GM18858 (cell line): ENCODE results near the gene SMARCD1.

Experiments
- ATAC-seq: cut with Tn5 transposase; IDR thresholded peaks from one replicate; pipeline ENCODE4 v1.9.1; 2021; ENCODE audit not compliant: unreplicated experiment

SMARCD1 gene

DNA sequence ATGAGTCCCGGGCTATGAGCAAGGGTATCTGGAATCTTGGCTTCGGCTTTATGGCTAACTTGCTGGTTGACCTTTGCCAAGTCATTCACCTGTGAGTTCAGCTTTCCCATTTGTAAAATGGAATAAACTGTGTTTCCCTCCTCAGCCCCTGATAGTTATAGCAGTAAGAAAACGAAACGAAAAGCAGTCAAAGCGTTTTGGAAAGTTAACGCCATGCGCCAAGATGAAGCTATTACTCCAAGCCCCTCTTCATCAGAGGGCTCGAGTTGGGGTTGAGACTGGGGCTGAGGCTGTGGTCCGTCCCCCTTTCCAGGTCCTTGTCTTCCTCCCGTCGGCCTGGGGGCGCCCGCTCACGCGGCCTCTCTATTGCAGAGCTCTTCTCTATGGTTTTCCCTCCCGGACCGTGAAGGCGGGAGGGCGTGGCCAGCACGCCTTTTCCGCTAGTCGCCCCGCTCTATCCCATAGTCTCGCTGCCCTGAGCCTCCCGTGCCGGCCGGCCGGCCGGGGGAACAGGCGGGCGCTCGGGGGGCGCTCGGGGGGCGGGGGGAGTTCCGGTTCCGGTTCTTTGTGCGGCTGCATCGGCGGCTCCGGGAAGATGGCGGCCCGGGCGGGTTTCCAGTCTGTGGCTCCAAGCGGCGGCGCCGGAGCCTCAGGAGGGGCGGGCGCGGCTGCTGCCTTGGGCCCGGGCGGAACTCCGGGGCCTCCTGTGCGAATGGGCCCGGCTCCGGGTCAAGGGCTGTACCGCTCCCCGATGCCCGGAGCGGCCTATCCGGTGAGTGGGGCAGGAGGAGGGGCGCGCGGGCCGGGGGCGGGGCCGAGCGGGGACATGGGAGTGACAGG, at the start of gene SMARCD1:
Gene SMARCD1 (plus strand): TSS at position 568 of the 840 bp plus-strand sequence. CDS start 28 bp downstream, at position 596.
- peak; percentile 64 for ATAC-seq

DNA sequence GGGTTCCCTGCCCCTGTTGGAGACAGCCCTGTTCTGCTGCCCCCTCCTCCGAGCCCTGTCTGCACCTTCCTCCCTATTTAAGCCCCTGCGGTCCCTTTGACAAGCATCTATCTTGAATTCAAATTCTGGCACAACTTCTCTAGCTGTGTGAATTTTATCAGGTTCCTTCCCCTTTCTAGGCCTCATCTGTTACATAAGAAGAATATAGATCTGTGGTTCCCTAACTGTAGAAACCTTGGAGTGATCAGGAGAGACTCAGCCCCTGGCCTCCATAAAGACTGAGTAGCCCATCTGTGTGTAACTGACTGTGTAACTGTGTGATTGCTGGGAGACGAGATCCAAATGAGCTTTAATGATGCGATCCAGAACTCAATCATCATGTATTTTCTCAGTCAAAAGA, 46.8 kb upstream of the SMARCD1 start:
- no peak for ATAC-seq

DNA sequence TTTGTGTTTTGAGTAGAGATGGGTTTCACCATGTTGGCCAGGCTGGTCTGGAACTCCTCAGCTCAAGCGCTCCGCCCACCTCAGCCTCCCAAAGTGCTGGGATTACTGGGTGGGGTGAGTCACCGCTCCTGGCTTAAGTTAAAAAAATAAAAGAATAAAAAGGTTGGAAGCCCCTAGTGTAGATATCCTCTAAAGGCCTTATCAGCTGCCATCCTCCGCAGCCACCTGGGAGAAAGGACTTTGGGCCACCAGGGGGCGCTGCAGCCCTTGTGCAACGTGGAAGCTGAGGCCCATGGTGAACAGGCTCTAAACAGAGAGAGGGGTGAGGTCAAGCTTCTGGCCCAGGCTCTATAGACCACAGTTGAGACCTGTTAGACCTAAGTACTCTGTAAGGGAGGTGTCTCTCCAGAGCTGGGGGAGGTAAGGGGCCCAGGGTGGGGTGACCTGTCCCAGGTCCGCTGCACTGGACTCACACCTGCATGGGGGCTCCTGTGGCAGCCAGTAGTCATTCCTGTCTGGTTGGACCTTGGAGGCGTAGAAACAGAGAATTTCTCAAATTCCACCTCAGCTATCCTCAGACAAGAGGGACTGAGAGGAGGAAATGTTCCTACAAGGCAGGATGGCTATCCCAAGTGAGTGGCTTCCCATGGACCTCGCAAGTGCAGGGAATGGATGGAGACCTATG, 45.8 kb upstream of the SMARCD1 start:
- no peak for ATAC-seq

DNA sequence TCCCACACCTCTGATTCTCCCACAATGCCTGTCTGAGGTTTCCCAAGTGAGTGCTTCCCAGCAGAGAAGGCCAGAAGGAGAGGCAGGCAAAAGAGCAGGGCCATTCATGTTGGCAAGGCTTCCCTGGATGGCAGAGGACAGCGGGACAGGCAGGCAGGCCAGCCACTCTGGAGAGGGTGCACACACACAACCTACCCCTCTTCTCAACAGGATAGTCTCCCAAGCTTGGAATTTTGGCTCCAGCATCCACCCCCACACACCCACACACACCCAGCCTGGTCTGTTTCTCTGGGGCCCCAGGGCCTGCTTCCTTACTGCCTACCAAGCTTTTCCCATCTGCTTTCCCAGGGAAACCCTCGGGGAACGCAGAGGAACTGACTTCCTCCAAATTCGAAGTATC, 44.5 kb upstream of the SMARCD1 start:
- no peak for ATAC-seq

DNA sequence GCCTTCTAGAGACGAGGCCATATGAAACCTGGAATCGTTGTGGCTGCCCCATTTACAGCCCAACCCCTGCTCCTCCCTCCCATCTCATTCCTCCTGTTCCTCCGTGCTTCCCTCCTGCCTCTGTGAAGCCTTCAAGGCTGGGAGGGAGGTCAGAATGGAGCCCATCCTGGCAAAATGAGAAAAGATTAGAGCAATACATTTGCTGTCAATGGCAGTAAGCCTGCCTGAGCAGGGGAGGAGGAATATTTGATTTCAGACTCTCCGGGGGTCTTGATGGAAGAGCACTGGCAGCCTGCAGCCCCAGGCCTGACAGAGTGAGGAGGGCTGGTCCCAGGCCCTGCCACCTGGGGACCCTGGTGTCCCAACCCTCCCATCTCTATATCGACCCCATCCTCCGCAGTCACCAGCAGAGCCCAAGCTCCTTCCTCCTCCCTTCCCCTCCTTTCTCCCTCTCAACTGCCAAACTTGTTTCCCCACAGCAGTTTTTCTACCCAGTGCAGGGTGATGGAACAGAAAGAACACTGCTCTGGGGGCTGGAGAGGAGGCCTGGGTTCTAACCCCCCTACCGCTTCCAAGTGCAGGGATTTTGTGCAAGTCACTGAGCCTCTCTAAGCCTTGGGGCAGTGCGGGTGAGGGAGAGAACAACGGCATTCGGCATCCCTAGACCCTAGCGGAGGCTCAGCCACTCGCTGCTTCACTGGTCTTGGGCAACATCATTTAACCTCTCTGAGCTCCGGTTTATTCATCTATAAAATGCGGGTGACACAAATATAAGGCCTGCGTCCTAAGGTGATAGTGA, 43.9 kb upstream of the SMARCD1 start:
- ATAC-seq: no peak

DNA sequence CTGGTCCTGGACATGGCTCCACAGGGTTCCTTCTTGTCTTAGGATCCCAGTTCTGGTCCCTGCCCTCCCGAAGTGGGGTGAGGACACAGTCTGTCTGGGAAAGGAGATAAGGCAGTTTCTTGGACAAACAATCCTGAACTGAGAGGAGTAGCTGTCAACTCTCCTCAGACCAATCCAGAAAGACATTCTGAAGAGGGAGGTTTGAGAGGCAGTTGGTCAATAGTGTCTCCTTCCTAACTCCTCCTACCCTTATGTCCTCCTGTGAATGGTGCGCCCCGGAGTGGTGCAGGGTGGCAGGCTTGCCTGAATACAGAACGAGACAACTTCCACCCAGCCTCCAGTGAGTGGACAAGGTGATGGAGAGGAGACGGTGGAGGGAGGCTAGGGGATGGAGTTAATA, 43.2 kb upstream of the SMARCD1 start:
- no peak for ATAC-seq

DNA sequence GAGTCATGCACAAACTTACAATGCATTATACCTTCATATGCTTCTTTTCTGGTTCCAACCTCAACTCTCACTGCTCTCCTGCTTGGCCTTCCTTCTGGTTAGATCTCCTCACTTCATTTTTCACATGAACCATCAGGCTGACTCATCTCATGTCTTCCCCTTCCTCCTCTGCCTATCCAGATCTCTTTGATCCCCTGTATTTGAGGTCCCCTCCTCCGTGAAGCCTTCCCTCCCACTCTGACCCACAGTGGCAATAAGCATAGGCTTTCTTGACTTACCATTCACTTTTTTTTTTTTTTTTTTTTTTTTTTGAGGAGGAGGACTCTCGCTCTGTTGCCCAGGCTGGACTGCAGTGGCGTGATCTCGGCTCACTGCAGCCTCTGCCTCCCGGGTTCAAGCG, 42.4 kb upstream of the SMARCD1 start:
- no peak for ATAC-seq

DNA sequence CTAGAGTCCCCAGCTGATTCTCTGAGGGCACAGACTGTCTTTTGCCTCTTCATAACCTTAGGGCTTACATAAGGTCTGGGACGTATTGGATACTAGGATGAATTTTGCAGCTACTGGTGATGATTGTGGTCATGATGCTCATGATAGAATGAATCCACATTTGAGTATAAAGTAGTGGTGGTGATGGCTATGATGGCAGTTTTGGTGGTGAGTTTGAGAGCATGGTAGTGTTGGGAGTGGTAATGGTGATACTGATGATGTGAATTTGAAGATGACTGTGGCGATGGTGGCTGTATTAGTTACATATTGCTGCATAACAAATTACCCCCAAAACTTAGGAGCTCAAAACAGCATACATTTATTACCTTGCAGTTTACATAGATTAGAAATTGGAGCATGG, 41.8 kb upstream of the SMARCD1 start:
- ATAC-seq: no peak

DNA sequence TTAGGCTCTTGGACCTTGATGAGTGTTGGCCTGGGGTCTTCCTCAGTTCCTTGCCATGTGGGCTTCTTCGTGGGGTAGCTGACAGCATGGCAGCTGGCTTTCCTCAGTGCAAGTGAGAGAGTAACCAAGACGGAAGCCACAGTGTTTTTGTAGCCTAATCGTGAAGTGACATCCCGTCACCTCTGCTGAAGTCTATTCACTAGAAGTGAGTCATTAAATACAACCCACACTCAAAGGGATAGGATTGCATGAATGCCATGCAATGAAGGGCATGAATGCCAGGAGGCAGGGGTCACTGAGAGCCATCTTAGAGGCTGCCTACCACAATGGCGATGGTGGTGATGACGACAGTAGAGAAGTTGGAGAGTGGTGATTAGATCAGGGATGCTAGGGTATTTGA, 41.3 kb upstream of the SMARCD1 start:
- no peak for ATAC-seq

DNA sequence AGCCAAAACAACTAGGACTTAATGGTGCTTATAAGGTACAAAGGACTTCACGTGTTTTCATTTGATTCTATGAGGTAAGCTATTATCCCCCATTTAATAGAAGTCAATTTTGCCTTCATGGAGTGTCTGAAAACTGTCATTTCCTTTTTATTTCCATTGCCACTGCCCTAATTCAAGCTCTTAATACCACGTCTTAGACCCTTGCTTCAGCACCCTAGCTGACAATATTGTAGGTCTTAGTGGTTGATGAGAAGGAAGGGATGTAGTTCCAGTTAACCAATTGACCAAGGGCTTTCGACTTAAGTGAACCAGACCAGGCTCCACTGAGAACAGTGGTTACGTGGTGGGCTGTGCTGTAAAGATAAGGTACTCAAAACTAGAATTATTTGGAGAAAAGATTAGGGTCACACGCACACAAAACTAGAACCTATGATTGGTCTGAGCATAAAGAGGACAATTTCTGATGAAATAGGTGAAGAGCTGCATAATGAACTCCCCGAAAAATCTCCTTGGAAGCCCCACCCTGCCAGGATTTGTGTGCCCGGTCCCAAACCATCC, 37.4 kb upstream of the SMARCD1 start:
- no peak for ATAC-seq

DNA sequence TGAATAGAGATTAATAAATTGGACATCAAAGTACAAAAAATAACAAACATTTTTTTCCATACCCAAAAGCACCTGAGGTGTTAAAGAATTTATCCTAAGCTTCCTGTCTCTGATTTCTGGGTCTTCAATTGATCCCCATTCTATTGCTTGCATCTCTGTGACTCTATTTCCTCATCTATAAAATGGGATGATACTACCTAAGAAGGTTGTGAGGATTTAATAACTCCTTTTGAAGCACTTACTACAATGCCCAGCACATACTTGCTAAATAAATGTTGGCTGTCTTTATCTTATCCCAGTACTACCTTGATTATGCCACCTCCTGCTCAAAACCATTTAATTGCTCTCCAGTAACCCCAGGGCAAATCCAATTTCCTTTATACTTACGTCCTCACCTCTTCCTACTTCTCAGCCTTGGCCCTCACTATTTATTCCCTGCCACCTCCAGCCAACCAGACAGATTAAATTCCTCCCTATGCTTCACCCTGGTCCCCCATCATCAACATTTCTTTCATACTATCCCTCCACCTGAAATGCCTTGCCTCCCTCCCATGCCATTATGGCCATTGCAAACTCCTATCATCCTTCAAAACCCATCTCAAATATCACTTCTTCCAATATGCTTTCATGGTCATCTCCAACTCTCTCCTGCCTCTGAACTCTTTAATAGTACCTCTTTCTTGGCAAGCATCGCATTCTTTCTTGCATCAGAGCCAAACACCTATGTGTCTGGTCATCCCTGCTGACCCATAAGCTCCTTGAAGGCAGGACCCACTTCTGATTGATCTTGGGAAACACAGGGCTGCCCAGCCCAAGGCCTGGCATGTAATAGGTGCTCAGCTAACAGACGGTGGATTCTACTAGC, 35.7 kb upstream of the SMARCD1 start:
- no peak for ATAC-seq

DNA sequence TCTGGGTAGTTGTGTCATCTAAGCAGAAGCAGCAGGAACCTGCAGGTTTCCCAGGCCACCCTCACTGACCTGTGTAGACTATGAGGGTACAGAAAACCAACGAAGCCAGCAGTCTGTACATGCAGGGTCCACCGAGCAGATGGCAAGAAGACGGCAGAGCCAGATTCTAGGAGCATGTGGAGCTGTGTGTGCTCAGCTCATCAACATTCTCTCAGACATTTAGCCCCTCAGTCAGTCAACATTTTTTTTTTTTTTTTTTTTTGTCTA, 35.1 kb upstream of the SMARCD1 start:
- no peak for ATAC-seq

DNA sequence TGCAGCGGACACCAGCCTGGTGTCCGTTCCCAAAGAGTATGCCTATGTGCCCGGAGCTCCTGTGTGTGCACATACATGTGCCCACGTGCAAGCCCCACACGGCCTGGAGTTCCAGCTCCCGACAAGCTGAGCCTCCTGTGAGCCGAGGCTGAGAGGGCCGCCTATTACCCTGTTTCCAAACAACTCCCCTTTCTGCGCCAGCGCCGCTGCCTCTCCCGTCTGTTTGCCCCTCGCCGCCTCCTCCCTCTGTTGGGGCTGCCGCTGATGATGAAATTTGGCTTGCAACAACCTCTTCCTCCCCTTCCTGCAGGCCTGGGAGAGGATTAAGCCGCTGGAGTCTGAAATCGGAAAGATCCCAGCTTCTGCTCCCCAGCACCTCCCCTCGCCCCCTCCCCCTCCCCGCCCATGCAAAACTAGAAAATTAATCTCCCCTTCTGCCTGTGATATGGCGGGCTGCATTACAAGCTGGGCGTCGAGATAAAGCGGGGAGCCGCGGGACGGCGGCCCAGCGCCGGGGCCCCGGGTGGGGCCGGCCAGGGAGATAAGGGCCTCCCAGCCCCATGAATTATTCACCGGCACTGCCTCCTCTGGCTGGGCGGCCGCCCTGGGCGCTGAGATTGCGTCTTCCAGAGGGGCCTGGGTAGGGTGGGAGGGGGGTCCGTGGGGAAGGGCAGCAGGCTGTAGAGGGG, 34.6 kb upstream of the SMARCD1 start:
- ATAC-seq: no peak

DNA sequence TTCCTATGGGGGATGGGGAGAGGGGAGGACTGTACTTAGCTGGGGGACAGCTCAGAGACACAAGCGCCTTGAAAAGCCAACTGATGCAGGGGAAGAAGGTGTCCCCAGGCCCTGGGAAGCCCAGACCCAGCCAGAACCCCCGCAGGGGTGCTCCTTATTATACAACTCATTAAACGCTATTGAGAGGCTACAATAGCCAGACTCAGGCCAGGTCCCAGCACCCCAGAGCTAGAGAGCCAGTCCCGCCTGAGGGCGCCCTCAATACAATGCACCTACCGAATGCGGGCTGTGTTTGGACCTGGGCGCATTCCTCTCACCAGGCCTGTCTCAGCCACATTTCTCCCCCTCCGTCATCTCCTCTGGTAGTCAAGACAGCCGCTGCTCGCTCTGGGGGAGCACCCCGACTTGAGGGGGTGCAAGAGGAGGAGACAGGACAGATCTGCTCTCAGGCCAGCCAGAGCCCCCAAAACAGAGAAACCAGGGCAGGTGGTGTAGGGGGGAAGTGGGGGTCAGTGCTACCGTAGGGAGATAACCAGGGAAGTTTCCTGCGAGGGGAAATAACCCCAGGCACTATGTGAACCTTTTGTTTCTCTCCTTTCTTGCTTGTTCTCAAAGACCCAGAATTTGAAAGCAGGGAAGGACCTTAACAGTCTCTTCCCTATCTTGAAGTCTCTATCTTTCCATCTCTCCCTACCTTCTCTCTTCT, 33.9 kb upstream of the SMARCD1 start:
- no peak for ATAC-seq

DNA sequence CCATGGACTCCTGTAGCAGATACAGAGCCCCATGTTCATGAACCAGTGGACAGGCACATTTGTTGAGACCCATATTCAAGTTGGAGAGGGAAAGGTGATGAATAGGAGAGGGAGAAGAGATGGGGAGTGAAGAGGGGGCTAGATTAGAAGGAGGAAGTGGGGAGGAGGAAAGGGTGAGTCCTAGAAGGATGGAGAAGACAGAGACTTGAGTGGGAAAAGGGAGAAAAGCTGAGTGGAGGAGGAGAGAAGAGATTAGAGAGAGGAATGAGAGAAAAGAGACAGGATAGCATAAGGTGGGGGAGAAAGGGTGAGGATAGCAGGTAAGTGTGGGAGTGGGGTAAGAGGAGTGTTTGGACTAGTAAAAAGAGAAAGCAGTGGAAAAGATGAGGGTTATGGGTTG, 32.6 kb upstream of the SMARCD1 start:
- ATAC-seq: no peak

DNA sequence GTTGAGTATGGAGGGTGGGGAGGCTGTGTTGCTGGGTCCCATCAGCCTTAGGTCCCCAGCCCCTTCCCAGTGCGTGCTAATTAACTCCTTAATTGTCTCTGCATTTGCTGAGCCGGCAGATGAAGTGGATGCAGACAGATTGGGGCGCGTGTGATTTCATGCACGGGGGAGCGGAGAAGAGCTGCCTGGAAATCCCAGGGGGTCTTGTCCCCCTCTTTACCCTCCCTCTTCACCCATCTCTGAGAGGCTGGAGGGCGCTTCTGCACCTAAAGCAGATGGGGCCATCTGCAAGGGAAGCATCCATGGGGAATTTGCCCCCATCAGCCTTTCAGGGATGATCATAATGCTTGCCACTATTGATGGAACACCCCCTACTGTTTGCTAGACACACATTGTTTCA, 32.2 kb upstream of the SMARCD1 start:
- ATAC-seq: no peak

DNA sequence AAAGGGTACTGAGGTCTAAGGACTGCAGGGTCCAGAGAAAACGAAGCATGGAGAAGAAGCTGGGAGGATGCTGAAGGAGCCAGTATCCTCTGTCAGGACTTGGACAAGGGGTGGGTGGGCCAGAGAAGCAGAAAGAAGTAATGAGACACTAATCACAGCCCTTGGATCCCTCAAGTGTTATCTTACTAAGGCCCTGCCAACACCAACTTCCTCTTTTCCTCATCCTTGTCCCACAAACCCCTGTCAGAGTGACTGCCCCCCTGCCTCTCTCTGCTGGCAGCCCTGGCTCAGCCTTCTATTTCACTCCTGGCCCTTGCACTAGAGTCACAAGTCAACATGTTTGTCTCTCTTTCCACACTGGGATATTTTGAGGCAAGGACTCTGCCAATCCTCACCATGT, 31.6 kb upstream of the SMARCD1 start:
- ATAC-seq: no peak

DNA sequence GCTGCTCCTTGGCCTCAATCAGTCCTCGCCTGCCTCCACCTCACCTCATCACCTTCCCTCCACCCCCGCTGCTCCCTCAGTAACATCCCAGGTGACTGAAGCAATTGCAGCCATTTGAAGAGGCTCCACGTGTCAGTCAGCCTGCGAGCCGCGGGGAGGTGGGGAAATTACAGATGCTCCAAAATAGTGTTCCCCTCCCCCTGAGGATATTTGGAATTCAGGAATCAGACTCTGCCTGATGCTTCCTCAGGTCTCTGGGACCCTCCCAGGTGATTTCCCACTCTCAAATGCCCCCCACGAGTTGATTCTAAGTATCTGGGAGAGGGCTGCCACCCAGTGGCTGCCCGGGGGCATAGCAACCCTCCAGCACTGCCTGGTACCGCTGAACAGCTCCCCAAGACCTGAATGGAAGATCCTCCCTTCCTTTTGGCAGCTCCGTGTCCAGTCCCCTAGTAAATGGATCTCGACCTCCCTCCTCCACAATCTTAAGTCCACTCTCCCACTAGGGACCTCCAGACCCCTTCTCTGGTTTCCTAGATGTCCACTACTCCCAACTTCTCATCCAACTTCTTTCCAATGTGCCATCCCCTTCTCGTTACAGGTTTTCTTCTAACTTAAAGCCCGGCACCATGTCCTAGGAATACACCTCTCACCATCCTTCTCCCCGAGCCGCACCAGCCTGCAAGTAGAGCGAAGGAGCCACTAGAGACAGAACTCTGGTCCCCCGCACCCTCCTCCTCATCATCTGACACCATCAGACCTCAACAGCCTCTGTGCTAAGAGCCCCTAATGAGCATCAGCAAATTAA, 29.1 kb upstream of the SMARCD1 start:
- no peak for ATAC-seq

DNA sequence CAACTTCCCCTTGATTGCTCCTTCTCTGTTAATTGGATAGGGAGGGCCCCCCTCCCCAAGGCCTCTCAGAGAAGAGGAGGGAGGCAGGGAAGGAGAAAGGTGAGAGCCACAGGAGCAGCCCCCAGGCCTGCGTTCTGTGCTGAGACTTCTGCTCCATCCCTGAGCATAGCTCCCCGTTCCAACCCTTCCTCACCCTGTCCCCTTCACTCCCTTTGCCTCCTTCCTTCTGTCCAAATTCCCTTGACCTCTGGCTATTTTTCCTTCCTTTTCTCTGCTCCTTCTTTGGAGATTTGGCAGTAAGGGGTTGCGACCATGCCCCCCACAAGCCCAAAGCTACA, 28.5 kb upstream of the SMARCD1 start:
- ATAC-seq: no peak
